Putamen (tissue), 1 donor: ENCODE results near the gene C20orf141.
"Not testable (repeated sequence)": the region's sequence is repeated elsewhere in the genome, so short reads cannot be mapped to it uniquely, and the experiment has no call there.

ENCODE experiments used
- DNase-seq: peaks from one replicate; pipeline ENCODE4 v3.0.0-alpha.2; 2016; ENCODE audit warnings: low spot score

Gene C20orf141

DNA sequence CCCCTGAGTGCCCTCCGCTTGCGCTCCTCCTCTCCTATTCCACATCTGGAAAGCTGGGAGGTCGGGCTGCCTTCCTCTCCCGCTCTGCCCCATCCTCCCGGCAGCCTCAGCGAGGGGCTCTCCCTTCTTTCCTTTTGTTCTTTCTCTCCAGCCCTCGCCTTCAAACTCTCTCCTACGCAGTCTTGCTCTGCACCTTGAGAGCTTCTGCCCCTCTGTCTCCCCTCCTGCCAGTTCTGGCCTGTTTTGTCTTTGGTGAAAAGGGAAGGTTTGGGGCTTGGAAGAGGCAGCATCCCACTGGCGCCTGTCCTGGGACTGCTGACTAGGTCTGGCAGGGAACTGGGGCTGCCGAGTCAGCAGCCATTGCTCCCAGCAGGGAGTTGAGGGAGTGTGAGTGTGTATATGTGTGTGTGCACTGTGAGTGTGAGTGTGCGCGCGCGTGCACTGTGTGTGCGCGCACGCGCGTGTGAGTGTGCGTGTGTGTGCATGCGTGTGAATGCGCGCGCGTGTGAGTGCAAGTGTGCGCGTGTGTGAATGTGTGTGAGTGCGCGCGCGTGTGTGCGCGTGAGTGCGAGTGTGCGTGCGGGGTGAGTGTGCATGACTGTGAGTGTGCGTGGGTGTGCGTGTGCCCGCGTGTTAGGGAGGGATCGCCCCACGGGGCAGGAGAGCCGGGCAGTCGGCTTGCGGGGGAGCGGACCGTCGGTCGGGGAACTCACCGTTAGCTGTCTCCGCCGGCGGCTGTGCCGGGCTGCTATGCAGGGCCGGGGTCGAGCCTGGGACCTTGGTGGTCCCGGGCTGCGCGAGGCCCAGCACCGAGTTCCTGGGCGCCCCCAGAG lies 14.9 kb upstream of the C20orf141 start:
- no peak for DNase-seq

DNA sequence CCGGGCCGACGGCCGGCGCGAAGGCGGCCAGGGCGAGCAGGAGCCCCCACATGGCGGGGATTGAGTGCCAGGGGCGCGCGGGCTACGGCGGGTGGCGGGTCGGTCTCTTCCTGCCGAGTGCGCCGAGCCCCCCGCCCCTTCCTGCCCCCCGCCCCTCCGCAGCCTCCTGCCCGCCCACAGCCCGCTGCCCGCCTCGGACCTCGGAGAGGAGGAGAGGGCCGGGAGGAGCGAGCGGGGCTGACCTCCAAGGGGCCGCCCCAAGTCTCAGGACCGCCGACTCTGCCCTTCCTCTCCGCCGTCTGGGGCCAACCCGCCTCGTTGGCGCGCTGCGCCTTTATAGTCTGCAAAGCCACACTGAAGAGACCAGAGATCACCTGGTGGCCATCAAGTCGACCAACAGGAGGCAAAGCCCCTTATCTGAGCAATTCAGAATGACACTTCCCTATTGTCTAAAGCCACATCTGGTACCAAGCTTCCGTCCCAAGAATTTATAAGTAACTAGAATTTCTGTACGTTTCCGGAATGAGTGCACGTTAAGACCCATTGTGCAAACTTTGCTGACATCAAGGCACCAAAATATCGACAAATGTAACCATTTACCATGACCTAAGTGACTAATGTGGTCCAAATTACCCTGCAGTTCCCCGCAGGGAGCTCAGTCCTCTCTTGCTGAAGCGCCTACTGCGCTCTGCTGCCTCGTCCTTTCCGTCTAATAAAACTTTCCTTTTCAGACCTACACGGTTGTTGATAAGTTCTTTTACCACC lies 14.1 kb upstream of the C20orf141 start, which contains the start of gene CPXM1:
Gene CPXM1 (minus strand): TSS at position 107 of the 765 bp plus-strand sequence. CDS start 55 bp downstream, at position 52.
- no peak for DNase-seq

DNA sequence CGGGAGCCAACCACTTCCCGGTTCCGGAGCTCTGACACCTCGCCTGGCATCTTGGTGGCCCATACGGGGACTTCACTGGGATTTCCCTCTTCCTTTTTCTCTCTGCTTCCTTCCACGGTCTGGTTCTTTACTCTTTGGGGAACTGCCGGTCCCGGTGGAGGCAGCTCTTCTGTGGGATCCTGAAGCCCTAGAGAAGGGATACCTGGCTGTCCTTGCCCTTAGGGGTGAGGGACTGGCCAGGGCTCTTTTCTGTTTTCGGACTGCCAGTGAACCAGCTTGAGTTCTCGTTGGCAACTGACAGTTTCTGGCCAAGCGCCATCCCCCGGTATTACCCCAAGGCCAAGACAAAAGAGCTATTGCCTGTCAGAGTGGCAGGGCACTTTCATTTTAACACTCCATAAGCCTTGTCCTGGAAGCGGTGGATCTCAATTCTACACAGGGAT lies 13.5 kb upstream of the C20orf141 start:
- no peak for DNase-seq

DNA sequence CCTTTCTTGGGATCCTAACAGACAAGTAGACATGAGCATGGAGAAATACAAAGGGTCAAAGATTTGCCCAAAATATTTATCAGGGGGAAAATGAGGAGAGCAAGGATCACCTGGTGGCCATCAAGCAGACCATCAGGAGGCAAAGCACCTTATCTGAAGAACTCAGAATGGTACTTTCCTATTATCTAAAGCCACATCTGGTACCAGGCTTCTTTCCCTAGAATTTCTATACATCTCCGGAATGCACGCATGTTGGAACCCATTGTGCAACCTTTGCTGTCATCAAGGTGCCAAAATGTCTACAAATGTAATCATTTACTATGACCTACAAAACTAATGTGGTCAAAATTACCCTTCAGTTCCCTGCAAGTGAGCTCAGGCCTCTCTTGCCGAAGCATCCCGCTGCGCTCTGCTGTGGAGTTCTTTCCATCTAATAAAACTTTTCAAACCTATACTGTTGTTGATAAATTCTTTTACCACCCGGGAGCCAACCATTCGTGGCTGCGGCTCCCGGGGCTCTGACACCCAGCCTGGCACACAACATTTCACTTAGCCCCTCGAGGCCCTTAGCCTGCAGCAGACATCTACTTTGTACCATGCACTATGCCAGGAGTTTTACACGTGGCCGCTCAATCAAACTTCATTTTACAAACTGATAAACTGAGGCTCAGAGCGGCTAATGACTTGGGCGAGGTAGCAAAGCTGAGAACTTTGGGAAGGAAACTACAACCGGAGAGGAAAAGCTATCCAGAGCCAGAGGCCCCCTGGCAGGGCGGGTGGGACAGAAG lies 10.6 kb upstream of the C20orf141 start:
- no peak for DNase-seq

DNA sequence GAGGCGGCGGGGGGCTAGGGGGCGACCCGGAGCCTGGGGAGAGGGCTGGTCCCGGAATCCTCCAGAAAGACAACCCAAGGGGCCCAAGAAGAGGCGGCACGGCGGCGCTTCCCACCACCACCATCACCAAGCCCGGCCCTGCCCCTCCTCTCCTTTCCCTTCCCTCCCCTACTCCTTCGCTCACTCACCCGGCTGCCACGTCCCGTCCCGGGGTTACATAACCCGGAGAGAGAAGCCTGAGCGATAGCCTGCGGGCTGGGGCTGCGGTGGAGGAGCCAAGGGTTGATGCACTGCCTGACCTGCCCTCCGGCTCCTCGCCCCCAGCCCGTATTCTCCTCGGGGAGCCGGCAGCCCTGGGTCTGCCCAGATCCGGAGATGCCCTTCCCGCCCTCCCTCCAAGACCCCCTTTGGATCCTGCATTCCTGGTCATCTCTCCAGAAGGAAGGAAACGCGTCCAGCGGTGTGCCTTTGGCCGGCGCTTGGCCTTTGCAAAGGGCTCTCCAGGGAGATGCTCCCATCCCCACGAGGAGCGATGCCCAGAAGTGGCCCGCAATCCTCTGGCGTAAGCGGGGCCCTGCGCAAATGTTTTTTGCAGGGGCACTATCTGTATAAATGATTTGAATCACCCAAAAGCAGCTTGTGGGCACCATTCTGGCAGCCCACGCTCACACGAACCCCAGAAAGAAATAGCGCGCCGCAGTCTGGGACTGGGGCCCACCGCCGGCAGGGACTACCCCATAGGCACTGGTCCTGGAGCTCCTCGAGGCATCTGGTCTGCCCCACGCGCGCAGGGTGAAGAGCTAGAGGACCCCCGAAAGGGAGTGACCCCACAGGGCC lies 9.7 kb upstream of the C20orf141 start:
- DNase-seq = no peak

DNA sequence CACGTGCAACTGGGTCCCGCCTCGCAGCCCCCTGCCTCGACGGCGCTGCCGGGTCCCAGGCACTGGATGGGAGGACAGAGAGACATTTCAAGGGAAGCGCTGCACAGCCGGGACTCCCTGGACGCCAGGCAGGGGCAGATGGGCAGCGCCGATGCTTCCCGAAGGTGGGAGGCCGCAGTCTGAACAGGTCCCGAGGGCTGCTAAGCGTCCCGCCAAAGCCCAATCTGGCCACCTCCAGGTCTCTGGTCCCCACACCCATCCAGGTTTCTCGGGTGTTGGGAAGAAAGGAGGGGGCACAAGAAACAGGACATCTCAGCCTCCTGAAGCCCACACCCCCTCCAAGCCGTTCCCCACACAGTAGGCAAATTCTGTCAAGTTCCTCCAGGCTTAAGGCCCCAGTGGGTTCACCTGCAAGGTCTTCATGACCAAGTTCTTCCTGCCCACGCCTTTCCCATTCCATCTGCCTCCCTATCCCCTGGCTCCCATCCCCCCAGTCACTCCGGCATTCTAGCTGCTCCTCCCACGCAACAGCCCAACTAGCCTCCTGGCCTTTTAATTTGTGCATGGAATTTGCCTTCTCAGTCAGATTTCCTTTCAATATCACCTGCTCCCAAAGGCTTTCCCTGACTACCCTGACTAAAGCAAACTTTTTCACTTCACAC lies 9.0 kb upstream of the C20orf141 start:
- DNase-seq = no peak

DNA sequence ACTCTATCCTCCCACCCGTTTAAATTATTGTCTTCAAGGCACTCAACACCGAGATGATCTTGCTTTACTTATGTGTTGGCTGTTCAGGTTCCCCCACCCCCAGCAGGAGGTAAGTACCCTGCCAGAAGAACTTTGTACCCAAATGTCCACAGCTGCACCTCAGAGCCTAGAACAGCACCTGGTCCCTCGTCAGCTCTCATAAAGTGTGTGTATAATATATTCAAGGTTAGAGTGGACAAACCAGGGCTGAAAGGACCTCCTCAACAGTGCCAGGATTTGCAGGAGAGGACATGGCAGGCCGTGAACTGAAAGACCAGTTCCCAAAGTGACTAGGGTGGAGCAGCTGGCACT lies 8.5 kb upstream of the C20orf141 start:
- DNase-seq = no peak

DNA sequence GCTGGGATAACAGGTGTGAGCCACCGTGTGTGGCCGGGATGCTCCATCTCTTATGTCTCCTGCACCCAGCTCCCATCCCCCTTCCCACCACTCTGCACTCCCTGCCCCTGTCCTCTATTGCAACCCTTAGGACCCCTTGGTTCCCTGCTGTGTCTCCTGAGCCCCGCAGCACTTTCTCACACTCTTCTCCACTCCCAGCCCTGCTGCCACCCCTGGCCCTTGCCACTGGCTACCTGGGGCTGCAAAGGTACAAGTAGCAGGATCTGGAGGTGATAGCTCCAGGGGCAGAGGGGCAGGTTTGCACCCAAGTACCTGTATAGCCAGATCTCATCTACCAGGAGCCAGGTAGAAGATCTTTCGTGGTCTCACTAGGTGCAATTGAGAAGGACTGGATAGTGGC lies 7.8 kb upstream of the C20orf141 start:
- no peak for DNase-seq

DNA sequence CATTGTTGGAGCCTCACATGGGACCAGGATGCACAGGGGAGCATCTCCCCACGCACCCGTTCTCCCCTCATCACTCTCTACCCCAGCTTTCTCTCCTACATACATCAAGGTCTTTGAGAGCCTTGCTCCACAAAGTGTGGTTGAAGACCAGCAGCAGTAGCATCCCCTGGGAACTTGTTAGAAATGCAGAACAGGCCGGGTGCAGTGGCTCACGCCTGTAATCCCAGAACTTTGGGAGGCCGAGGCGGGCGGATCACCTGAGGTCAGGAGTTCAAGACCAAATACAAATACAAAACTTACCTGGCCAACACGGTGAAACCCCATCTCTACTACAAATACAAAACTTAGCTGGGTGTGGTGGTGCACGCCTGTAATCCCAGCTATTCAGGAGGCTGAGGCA lies 6.9 kb upstream of the C20orf141 start:
- not testable (repeated sequence) for DNase-seq

DNA sequence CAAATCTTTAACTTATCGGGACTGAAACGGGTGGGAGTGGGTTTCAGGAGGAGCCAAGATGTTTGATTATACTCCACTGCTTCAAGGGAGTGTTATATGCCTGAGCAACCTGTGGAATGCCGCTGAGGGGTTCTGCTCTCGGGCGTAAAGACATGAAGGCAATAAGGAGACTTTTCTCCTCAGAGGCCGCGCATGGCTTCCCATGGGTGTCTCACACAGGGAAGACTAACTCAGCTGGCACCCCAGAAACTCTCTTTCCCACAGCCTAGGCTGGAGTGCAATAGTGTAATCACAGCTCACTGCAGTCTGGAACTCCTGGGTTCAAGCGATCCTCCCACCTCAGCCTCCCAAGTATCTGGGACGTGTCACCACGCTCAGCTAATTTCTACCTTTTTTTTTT lies 5.1 kb upstream of the C20orf141 start:
- no peak for DNase-seq

DNA sequence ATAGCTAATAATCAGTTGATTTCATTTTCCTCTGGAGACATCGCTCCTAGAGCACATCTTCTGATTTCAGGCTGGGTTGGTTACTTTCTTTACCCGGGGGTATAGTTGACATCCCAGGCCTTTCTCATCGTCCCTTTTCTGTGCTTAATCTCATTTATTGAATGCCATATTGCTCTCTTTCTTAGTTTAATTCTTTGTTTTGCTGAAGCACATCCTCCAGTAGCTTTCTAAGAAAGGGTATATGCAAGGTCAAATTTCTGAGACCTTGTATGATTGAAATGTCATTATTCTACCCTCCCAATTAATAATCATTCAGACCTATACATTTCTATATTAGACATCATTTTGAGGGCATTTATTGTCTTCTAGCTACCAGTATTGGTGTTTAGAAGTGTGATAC lies 2.6 kb upstream of the C20orf141 start:
- DNase-seq = no peak

DNA sequence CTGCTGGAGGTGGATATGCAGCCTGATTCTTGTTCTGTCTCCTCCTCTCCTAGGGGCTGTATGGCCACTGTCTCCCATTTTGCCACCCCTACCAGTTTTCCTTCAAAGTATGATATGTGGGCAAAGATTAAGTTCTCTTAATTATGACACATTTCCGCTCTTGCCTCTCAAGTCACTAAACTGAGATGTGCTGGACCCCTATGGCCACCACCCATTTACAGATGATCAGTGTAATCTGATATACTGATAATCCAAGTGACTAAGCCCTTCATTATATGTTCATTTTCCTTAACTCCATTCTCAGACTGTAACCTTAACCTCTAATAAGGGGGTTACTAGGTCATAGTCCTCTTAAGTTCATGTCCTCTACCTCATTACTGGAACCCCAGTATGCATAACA lies 711 bp upstream of the C20orf141 start:
- no peak for DNase-seq

DNA sequence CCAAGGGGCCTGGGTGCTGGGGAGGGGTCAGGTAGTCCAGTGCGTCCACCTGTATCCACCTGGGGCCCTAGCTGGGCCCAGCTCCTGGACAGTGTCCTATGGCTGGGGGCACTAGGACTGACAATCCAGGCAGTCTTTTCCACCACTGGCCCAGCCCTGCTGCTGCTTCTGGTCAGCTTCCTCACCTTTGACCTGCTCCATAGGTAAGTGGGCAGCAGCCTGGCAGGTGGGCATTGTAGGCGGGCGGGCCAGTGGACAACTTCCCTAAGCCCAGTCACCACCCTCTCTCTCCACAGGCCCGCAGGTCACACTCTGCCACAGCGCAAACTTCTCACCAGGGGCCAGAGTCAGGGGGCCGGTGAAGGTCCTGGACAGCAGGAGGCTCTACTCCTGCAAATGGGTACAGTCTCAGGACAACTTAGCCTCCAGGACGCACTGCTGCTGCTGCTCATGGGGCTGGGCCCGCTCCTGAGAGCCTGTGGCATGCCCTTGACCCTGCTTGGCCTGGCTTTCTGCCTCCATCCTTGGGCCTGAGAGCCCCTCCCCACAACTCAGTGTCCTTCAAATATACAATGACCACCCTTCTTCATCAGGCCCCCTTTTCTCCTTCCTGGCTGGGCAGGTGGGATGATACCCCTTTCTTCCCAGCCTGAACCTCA lies 584 bp downstream of the C20orf141 start:
- no peak for DNase-seq

DNA sequence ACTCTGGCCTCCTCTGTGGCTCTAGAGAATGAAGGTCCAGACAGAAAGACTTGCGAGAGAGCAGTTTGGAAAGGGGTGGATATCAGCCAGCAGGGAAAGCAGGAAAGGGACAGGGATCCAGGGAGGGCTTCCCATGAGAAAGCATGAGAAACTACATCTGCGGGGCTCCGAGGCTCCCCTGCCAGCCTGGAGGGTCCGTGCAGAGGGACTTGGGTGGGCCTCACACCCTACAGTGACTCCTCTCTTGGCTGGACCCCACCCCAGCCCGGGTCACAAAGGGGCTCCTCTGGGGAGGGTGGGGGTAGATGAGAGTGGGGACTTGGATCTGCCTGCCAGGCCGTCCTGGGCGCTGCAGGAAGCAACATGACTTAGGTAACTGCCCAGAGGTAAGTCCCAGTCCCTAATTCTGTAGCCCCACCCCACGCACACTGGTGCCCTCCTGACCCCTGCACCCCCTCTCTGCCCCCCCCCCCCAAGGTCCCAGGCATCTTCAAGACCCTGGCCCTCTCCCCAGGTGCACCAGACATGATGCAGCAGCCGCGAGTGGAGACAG lies 1.3 kb downstream of the C20orf141 start, which contains the start of gene TMEM239:
Gene TMEM239 (plus strand): TSS at position 335 of the 553 bp plus-strand sequence. CDS start 191 bp downstream, at position 526.
- DNase-seq = no peak

DNA sequence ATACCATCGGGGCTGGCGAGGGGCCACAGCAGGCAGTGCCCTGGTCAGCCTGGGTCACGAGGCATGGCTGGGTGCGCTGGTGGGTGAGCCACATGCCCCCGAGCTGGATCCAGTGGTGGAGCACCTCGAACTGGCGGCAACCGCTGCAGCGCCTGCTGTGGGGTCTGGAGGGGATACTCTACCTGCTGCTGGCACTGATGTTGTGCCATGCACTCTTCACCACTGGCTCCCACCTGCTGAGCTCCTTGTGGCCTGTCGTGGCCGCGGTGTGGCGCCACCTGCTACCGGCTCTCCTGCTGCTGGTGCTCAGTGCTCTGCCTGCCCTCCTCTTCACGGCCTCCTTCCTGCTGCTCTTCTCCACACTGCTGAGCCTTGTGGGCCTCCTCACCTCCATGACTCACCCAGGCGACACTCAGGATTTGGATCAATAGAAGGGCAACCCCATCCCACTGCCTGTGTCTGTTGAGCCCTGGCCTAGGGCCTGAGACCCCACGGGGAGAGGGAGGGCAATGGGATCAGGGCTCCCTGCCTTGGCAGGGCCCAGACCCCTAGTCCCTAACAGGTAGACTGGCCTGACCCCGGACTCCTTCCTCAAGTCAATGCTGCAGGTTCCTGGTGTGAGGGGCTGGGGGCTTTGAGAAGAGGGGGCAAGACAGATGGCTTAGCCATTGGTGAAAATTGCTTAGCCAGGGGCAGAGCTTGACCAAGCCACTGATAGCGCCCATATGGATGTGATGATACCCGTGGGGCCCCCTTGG lies 2.0 kb downstream of the C20orf141 start:
- no peak for DNase-seq

DNA sequence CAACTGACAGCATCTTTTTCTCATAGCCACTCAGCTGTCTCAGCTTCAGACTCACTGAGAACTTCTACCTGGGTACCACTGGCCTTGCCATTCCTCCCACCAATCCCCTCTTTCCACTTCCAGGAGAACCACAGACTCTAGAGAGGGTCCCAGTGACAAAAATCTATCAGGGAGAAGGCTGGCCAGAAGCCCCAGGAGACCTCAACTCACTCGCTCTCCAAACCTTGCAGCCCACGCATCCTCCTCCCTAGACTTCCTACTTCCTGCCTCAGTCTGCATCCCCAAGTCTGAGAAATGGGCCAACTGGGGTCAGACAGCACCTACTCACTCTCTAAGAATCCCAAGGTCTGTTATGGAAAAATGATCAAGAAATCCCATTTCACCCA lies 2.5 kb downstream of the C20orf141 start:
- DNase-seq = no peak

DNA sequence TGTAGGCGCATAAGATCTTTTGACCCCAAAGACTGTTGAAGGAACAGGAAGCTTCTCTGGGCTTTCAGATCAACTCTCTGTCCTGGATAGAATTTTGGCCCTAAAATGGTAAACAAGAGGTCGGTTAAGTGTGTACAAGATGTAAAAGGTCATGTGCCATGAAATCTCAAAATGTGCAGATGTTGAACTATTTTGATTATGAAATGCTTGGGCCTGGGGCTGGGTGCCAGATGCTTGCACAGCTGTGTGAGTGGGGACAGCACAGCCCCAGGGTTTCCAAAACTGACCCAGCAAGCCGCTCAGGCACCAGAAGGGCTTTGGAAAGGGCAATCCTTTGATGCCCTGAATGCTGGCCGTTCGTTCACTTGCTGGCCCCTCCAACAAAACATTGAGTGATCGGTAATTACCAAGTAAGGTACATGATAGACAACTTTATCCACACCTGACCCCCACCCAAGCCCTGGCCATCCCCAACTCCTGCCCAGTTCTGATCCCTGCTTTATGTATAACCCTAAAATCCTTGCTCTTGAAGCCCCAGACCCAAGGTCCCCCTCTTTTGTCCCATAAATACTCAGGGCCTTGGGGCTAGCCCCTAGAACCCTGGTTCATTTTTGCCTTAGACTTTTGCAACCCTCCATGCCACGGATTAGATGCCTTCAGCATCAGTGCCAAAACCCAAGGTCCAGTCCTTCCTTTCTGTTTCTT lies 3.3 kb downstream of the C20orf141 start:
- no peak for DNase-seq

DNA sequence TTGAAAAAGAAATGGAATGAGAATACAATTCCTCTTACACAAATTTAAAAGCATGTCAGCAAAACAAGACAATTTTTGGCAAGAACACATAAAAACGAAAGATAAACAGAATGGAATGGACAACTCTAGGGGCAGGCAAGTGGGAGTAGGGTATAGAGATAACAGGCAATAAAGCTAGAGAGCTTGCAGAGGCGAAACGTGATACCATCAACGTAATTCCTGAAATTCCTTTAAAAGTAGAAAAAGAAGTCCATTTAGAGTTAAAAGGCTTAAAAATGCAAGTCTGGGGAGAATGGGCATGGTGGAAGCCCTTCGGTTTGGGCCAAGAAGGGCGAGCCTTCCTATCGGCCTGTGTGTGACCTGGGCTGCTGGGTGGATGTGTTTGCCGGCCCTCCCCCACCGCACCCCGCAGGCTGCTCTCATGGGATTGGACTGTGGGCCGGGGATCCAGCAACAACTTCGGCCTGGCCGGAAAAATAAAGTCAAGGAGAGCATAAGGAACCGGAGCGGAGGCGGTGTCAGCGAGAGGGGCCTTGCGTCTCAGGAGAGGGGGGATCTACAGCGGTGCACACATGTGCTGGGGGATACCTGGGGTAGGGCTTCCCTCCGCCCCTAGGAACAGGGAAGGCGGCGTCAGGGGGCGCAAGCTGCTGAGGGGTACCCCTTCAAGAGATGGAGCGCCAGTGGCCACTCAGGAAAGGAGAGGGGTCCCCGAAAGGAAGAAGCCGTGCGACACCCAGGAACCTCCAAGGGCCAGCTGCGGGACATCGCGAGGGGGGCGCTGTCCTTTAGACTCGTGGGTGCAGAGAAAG lies 5.5 kb downstream of the C20orf141 start:
- DNase-seq = no peak
